Measurements from ENCODE around the gene AHDC1.

Gene AHDC1

GRCh38 chr1:27574871-27575831 is 28.8 kb downstream of the AHDC1 start:
- FAIRE-seq = no peak

- no peak for FAIRE-seq
Observed at GRCh38 chr1:27574001-27574781, 29.8 kb downstream of the AHDC1 start.

GRCh38 chr1:27572679-27573426 is 31.1 kb downstream of the AHDC1 start:
- no peak for FAIRE-seq

GRCh38 chr1:27572019-27572678 is 31.8 kb downstream of the AHDC1 start:
- no peak for FAIRE-seq

- FAIRE-seq = no peak
Observed at GRCh38 chr1:27571439-27572018, 32.4 kb downstream of the AHDC1 start.

GRCh38 chr1:27570784-27571183 is 33.2 kb downstream of the AHDC1 start:
- no peak for FAIRE-seq

- FAIRE-seq = no peak
Observed at GRCh38 chr1:27570356-27570755, 33.6 kb downstream of the AHDC1 start.

GRCh38 chr1:27569506-27570291 is 34.2 kb downstream of the AHDC1 start:
- no peak for FAIRE-seq

GRCh38 chr1:27569088-27569460 is 34.9 kb downstream of the AHDC1 start:
- FAIRE-seq = no peak

- FAIRE-seq = peak; percentile 3
Observed at GRCh38 chr1:27568300-27569087, 35.5 kb downstream of the AHDC1 start.

- no peak for FAIRE-seq
Observed at GRCh38 chr1:27567971-27568299, 36.0 kb downstream of the AHDC1 start.

GRCh38 chr1:27567146-27567526 is 36.8 kb downstream of the AHDC1 start:
- no peak for FAIRE-seq

GRCh38 chr1:27566462-27567145 is 37.3 kb downstream of the AHDC1 start:
- no peak for FAIRE-seq

- FAIRE-seq = no peak
Observed at GRCh38 chr1:27564710-27565649, 39.0 kb downstream of the AHDC1 start.

- FAIRE-seq = no peak
Observed at GRCh38 chr1:27563591-27564471, 40.1 kb downstream of the AHDC1 start.

- FAIRE-seq = no peak
Observed at GRCh38 chr1:27563341-27563590, 40.7 kb downstream of the AHDC1 start.

- FAIRE-seq = no peak
Observed at GRCh38 chr1:27562534-27563340, 41.2 kb downstream of the AHDC1 start.

Data from TTC549 (cell line).